A673 (cell line): Measurements from ENCODE around the gene PFKFB4. TPM values are rescaled to one million over a fixed set of nuclear protein-coding genes. Genes with fewer than 3 reads are reported as not detected.

ENCODE experiments used
- BruUV-seq: library from RNA; stranded (reverse); fragments of 400-500 nt; replicated peaks from 2 replicates; lab custom pipeline; 2021; lab: Mats Ljungman, UMichigan
- CTCF ChIA-PET: fragments of 300-600 bp; sonication (Branson Sonifier 250); formaldehyde crosslinking; loops from one replicate; lab custom pipeline; 2022; ENCODE audit warnings: antibody characterized with exemption; lab: Charles Lee
- POLR2A ChIA-PET: fragments of 300-600 bp; sonication (Branson Sonifier 250); formaldehyde crosslinking; loops from one replicate; lab custom pipeline; 2022; ENCODE audit warnings: antibody characterized with exemption; ENCODE audit not compliant: low non-redundant PET; lab: Charles Lee
- DNase-seq: peaks from one replicate; pipeline ENCODE4 v3.0.0-alpha.2; 2015; ENCODE audit warnings: low spot score
- H3K27ac ChIP-seq: fragments of 200-600 bp; sonication (generic); 2 replicates; pipeline ENCODE4 v1.5.1; 2016; ENCODE audit warnings: mixed run types, low read depth, mild to moderate bottlenecking, mixed read lengths, antibody characterized with exemption, low read length; ENCODE audit not compliant: poor library complexity, severe bottlenecking
- H3K27me3 ChIP-seq: fragments of 200-600 bp; sonication (generic); replicated peaks from 2 replicates; pipeline ENCODE4 v1.6.1; 2017; ENCODE audit warnings: mixed run types, low read depth, mild to moderate bottlenecking, mixed read lengths, antibody characterized with exemption, low read length; ENCODE audit not compliant: insufficient read depth, poor library complexity
- H3K36me3 ChIP-seq: fragments of 200-600 bp; sonication (generic); 2 replicates; pipeline ENCODE4 v1.6.1; 2016; ENCODE audit warnings: mixed run types, mild to moderate bottlenecking, mixed read lengths, antibody characterized with exemption, low read length; ENCODE audit not compliant: insufficient read depth, poor library complexity, severe bottlenecking
- H3K4me1 ChIP-seq: fragments of 200-600 bp; sonication (generic); 2 replicates; pipeline ENCODE4 v1.6.1; 2017; ENCODE audit warnings: mixed run types, mild to moderate bottlenecking, mixed read lengths, antibody characterized with exemption, low read length; ENCODE audit not compliant: insufficient read depth, poor library complexity, severe bottlenecking
- H3K4me3 ChIP-seq: fragments of 200-600 bp; sonication (generic); 2 replicates; pipeline ENCODE4 v1.5.1; 2016; ENCODE audit warnings: low read depth, mixed run types, mild to moderate bottlenecking, mixed read lengths, low read length; ENCODE audit not compliant: poor library complexity, severe bottlenecking
- H3K9me3 ChIP-seq: fragments of 200-600 bp; sonication (generic); 2 replicates; pipeline ENCODE4 v1.6.1; 2016; ENCODE audit warnings: mixed run types, low read depth, mild to moderate bottlenecking, mixed read lengths, antibody characterized with exemption, low read length; ENCODE audit not compliant: poor library complexity, severe bottlenecking
- EZH2 ChIP-seq: fragments of 200-600 bp; sonication (generic); IDR thresholded peaks from 2 replicates; pipeline ENCODE4 v1.6.1; 2017; ENCODE audit warnings: borderline replicate concordance, low read depth, mild to moderate bottlenecking, mixed read lengths, antibody characterized with exemption, low read length; ENCODE audit not compliant: poor library complexity, severe bottlenecking
- intact Hi-C: fragments of 100-400 bp; cut with micrococcal nuclease; formaldehyde crosslinking; loops from one replicate; pipeline ENCODE4 v1.10.0; 2022; ENCODE audit not compliant: unreplicated experiment
- total RNA-seq: library from RNA; stranded (reverse); gene quantifications from 2 replicates; pipeline ENCODE4 v1.2.3, GENCODE V29; 2021
- TF ChIP-seq, protein P1 (sequence below): fragments of 300-800, 200-600 bp; sonication (generic); conservative IDR thresholded peaks from 2 replicates; pipeline ENCODE4 v1.5.1; 2017; ENCODE audit warnings: low read depth, mild to moderate bottlenecking, antibody characterized with exemption, low read length, moderate library complexity, mixed read lengths

The PFKFB4 gene
- total RNA-seq, 1 experiment from 2014 or later, result 5.0 TPM

DNA sequence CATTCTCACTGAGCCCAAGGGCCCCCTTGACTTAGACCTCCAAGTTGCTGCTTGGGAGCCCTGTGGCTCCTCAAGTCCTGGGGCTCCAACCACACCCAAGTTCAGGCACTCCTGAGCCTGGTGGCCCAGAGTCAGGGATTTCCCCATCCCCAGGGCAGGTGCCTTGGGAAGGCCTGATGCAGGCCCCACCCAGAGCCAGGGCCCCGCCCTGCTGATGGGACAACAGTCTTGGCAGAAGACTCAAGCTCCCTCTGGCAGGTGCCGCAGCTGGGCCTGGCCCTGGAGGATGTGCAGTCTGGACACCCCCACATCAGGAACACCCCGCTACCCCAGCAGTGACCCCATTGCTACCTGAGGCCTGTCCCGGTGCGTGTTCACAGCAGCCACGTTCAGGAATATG is 35.0 kb downstream of the PFKFB4 start:
- ChIA-PET CTCF (no interaction called here), POLR2A (no interaction called here)
- Histone ChIP-seq H3K27me3 (no peaks in the 10 kb centered on the region), H3K36me3 (no peaks in the 10 kb centered on the region), H3K9me3 (no peaks in the 10 kb centered on the region), H3K4me3 (no peak overlapping the region), H3K4me1 (no peaks in the 10 kb centered on the region), H3K27ac (no peak overlapping the region)
- TF ChIP-seq, protein P1, sequence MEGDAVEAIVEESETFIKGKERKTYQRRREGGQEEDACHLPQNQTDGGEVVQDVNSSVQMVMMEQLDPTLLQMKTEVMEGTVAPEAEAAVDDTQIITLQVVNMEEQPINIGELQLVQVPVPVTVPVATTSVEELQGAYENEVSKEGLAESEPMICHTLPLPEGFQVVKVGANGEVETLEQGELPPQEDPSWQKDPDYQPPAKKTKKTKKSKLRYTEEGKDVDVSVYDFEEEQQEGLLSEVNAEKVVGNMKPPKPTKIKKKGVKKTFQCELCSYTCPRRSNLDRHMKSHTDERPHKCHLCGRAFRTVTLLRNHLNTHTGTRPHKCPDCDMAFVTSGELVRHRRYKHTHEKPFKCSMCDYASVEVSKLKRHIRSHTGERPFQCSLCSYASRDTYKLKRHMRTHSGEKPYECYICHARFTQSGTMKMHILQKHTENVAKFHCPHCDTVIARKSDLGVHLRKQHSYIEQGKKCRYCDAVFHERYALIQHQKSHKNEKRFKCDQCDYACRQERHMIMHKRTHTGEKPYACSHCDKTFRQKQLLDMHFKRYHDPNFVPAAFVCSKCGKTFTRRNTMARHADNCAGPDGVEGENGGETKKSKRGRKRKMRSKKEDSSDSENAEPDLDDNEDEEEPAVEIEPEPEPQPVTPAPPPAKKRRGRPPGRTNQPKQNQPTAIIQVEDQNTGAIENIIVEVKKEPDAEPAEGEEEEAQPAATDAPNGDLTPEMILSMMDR, result no peak
- no peak for TF ChIP-seq EZH2
- no TSS peak for BruUV-seq
- intact Hi-C loops, result no loop called here
- DNase-seq, result no peak

GRCh38 chr3:48519277-48519643 is 37.3 kb downstream of the PFKFB4 start:
- no TSS peak for BruUV-seq
- H3K27me3 ChIP-seq, result no peaks in the 10 kb centered on the region
- POLR2A ChIA-PET, result interaction anchor here (0.5 kb wide), 1 partner anchor 57 kb away, joined by 3 read pairs; no protein-coding TSS in a partner anchor
- no peaks in the 10 kb centered on the region for H3K4me1 ChIP-seq
- H3K9me3 ChIP-seq, result no peaks in the 10 kb centered on the region
- intact Hi-C loops, result no loop called here
- CTCF ChIA-PET, result no interaction called here
- no peak overlapping the region for H3K4me3 ChIP-seq
- H3K36me3 ChIP-seq, result no peaks in the 10 kb centered on the region
- no peak for DNase-seq
- no peak overlapping the region for H3K27ac ChIP-seq
- TF ChIP-seq, protein P1, result no peak
- TF ChIP-seq EZH2, result no peak

GRCh38 chr3:48518638-48519276 is 37.8 kb downstream of the PFKFB4 start:
- POLR2A ChIA-PET, result no interaction called here
- intact Hi-C loops, result no loop called here
- Histone ChIP-seq H3K4me1 (no peaks in the 10 kb centered on the region), H3K4me3 (no peak overlapping the region), H3K9me3 (no peaks in the 10 kb centered on the region), H3K27me3 (no peaks in the 10 kb centered on the region), H3K36me3 (no peaks in the 10 kb centered on the region), H3K27ac (no peak overlapping the region)
- CTCF ChIA-PET, result no interaction called here
- no peak for DNase-seq
- no peak for TF ChIP-seq EZH2
- TF ChIP-seq, protein P1, result no peak
- no TSS peak for BruUV-seq
